NCI-H510A (cell line): ENCODE data around the gene KATNAL1.
A peak's percentile ranks its signal among the peaks of the same experiment; 100 is the strongest.

ENCODE experiments used
- DNase-seq: peaks from one replicate; lab custom pipeline; 2025; lab: John Stamatoyannopoulos, UW

KATNAL1 gene

DNA sequence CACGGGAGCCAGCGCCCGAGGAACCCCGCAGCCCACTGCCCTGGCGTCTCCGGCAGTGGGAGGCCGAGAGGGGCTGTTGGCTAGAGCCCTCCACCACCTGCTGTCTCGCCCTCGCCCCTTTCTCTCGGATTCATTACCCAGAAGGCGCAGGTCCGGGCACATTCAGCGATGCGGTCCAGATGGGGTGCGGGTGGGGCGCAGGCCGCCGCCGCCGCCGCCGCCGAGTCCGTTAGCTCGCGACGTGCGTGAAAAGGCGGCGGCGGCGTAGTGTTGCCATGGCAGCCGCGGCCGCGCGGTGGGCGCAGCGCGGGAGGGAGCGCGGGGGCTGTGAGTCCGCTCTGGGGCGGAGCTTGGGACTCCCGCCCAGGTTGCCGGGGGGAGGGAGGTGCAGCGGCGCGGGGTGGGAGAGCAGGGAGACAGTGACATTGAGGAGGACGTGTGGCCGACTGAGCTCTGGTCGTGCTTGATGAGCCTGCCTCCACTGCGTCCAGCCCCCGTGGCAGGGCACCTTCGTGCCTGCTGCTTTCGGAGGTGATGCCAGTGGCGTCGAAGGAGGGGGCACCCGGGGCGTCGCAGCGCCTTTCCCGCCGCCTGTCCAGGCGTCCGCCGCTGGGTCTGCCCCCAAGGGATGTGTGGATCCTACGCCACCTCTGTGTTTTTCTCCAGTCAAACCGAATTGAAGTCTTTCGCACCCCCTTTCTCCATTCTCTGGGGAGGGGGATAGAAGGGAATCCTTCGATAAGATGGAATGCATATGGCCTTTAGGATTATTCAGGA is at the start of gene KATNAL1:
TSS of gene KATNAL1 (minus strand) at position 358 of the 777 bp plus-strand sequence. CDS start 23,774 bp downstream, outside the sequence.
- DNase-seq, result peak; percentile 58

DNA sequence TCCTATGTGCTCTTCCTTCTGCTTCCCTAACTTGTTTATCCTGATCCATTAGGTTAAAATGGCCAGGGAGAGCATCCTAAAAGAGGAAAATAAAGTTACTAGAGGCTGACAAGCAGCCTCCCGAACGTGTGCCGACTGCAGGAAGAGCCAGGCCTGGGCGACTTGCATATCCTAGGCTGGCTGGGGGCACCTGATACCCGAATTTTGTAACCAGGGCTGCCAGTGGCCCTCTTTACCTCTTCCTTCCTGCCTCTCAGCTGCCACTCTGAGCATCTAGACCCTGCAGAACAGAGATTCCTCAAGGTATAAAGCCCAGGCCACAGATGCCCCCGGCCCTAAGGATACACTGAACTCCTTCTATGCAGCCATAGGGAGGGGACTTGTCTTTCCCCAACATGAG is 48.5 kb upstream of the KATNAL1 start:
- DNase-seq, result no peak

GRCh38 chr13:30355384-30355699 is 48.0 kb upstream of the KATNAL1 start:
- DNase-seq, result no peak

- no peak for DNase-seq
Measured at GRCh38 chr13:30354493-30355383, 47.4 kb upstream of the KATNAL1 start.

DNA sequence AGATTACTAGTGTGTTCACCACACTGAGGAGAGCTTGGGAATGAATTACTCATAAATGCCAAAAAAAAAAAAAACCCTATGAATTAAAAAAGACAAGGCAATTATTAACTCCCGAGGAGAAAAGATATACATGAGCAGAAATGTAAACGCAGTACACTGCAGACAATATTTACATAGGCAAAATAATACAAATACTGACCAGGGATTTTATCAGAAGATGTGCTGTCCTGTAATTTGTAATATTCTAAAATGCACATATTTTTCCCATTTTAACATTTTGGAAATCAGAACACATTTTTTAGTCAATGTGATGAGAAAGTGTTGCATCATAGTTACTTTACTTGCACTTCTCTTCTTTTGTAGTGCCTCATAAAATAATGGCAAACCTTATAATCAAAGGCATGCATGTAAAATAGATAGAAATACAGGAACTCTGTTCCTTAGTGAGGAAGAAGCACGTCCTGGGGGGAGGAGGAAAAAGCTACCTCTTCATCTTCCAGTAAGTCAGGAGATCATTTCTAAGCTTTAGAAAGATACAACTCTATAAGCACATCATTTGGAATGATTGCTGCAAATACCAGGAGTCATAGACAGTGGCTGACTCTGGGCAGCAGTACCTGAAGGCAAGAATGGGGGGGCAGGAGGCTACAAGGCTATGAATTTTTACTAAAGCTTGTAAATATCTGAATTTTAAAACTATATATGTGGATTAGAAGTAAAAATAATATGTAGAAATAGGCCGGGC is 46.3 kb upstream of the KATNAL1 start:
- no peak for DNase-seq

DNA sequence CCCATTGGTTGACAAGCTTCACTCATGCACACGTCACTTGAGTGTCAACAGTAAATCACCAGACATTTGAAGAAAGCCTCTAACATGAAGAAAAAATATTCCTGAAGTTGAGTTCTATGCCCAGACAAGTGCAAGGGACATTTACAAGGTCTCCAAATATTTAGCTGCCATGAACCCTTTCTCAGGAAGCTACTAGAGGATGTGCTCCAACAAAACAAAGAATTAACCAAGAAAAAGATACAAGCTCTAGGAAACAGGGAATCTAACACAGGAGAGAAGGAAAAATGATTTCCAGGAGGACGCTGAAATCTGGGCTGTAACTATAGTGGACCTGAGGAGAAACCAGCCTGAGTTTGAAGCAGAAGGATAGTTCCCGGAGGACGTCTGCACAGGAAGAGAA is 45.7 kb upstream of the KATNAL1 start:
- no peak for DNase-seq

DNA sequence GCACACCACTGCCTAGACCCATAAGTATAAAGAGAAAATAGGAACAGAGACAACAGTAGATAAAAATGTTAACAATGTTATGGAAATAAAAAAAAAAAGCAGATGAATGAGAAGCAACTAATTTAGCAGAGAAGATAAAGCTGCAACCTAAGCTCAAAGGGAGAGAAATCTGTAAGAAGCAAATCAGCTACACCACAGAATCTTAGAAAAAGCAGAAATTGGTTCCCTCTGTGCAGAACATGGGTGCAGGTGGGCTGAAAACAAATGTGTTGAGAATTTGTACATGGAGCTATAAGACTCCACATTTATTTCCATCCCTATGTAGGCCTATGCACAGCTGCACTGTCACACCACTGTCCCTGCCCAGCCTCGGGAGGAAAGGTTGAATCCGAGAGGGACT is 44.8 kb upstream of the KATNAL1 start:
- DNase-seq, result no peak

DNA sequence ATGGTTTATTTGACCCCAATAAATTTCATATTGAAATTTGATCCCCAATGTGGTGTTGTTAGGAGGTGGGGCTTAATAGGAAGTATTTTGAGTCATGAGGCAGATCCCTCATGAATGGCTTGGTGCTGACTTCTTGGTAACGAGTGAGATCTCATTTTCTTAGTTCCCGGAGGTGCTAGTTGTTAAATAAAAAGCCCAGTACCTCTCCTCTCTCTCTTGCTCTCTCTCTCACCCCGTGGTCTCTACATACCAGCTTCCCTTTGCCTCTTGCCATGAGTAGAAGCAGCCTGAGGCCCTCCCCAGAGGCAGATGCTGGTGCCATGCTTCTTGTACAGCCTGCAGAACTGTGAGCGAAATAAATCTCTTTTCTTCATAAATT is 39.4 kb upstream of the KATNAL1 start:
- DNase-seq, result no peak

DNA sequence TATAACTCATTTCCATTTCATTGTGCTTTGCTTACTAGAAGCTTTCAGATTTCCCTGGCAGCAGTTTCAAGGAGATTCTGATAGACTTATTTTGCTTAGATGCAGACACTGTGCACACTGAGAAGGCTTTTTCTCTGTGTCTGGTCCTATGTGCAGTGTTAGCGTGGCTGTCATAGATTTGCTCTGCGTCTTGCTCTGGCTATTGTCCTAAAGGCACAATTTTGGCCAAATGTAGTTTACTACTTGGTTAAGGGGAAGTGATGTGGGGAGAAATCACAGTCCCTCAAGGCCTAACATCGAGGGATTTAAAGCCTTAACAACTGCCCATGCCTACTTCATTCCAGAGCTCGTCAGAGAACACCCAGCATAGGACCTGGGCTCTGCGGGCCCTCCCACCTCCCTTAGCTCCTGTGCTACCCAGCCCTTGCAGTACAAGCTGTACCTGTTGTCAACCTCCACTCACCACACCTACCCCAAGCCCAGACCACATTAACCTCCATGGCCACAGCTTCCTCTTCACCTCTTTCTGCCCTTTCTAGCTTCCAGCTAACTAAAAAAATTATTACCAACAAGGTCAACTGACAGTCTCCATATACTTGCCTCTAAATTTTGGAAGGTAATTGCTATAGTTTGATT is 38.9 kb upstream of the KATNAL1 start:
- DNase-seq, result no peak

DNA sequence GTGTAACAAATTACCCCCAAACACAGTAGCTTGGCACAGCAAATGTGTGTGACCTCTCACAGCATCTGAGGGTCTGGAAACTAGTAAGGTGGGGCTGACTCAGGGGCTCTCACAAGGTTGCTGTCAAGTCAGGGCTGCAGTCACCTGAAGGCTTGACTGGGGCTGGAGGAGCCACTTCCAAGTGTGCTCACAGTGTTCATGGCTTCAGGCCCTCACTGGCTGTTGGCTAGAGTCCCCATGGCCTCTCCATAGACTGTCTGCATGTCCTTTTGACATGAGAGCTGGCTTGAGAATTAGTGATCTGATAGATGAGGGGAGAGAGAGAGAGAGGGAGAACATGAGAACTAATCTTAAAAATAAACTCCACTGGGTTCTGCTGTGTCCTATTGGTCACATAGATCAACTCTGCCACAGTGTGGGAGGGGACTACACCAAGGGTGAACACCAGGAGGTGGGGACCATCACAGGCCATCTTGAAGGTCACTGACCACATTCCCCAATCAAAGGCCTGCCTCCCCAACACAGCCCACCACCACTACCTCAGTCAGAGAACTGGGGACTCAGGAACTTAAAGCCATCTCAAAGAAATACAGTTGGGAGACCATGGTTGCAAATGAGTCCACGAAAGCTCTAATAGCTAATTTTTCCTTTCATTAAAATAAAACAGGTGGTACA is 38.2 kb upstream of the KATNAL1 start:
- DNase-seq, result no peak

DNA sequence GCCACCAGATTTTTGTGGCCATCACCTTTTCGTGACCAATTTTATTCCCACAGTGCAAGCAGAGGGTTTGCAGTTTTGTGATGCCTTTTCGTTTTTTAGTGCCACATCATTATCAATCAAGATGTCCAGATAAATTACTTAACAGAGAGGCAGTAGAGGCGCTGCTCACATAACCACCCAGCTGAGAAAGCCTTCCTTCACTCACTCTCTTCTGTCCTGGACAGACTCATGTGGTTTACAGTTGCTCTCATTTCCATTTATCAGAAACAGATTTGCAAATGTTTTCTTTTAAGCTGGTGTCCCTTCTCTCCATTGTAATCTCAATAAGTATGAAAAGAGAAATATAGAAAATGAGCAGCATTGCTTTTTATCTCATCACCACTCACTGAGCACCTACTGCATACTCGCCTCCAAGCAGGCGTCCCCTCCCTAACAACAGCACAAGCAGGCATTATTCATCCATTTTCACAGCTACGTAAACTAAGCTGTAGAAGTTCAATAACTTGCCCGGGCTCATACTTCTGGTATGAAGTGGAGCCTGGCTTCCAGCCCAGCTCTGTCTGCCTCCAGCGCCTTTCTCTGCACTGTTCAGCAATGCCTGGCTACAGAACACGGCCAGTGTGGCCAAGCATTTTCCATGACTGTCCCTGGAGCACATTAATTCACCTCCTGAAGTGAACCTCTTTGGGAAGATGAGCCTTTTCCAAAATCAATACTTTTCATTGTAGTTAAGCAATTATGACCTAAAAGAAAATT is 34.6 kb upstream of the KATNAL1 start:
- no peak for DNase-seq

GRCh38 chr13:30340331-30341250 is 33.2 kb upstream of the KATNAL1 start:
- DNase-seq, result no peak

DNA sequence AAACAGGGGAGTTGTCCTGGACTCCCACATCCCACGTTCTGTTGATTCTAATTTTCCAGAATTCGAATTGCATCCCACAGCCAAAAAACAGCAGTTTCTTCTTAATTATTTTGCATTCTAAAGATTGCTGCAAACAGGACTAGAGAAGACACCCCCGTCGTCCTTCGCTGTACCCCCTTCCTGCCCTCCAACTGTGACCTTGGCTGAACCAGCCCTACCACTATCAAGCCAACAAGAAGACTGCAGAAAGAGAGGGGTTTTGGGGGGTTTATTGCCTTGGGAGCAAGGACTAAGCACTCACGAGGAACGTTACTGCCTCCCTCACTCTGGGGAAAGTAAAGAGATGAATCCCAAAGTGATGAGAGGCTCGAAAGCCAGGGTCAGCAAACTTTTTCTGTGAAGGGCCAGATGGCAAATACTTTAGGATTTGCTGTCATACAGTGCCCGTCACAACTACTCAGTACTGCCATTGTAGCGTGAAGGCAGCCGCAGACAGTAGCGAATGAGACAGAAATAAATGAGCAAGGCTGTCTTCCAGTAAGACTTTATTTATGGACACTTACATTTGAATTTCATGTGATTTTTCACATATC is 32.5 kb upstream of the KATNAL1 start:
- DNase-seq, result no peak

DNA sequence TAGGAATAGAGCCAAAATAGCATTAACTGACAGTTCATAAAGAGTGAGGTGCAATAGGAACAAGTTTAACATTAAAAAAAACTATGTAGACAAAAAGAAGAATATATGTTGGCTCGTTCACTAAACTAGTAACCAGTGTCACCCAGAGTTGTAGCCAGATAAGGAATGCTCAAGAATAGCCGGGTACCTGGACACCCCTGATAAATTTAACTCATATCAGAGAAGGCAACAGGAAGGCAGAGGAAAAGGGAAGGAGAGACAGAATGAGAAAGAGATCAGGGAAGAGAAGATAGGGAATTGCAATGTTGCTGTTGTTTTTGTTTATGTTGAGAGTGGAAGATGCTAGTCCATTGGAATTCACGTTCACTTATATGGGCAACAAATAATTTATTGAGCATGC is 31.6 kb upstream of the KATNAL1 start:
- DNase-seq, result no peak

GRCh38 chr13:30338331-30338851 is 31.0 kb upstream of the KATNAL1 start:
- no peak for DNase-seq

DNA sequence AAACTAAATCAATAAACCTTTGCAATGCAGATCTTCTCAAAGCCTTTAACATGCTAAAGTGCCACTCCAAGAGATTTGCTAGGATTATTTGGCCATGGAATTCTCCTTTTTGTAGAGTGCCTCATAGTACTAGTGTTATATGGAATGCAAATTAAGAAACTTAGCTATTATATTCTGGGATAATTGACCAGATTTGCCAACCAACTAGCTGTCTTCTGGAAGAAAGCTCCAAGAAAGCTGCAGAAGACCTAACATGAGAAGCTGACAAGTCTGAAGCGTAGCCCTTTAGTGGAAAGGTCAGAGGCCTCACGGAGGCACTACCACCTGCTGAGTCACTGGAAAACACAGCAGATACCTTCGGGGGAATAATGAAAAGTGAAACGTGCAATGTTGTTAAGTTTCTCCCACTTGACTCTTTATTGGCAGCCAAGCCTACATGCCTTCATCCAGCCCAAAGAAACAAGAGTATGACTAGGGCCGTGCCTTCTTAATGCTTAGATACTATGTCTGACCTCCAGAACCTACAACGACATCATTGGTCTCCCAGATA is 29.8 kb upstream of the KATNAL1 start:
- no peak for DNase-seq

GRCh38 chr13:30334663-30335386 is 27.5 kb upstream of the KATNAL1 start:
- DNase-seq, result no peak

GRCh38 chr13:30333616-30334015 is 26.3 kb upstream of the KATNAL1 start:
- DNase-seq, result no peak
